Smooth muscle cell (in vitro differentiated cells): ENCODE data around the gene TLE2. TPM values are rescaled to one million over a fixed set of nuclear protein-coding genes. Genes with fewer than 3 reads are reported as not detected.

Source experiments
- DNase-seq: peaks from one replicate; lab custom pipeline; 2025; ENCODE audit not compliant: unreplicated experiment; lab: John Stamatoyannopoulos, UW
- H2AFZ ChIP-seq: fragments of 200-600 bp; sonication (generic); 2 replicates; pipeline ENCODE4 v1.6.0; 2016; ENCODE audit warnings: antibody characterized with exemption, low read depth, mild to moderate bottlenecking
- H3F3A ChIP-seq: fragments of 200-600 bp; sonication (generic); 2 replicates; pipeline ENCODE4 v1.6.0; 2017; ENCODE audit warnings: antibody characterized with exemption, low read depth
- H3K27ac ChIP-seq: fragments of 200-600 bp; sonication (generic); 2 replicates; pipeline ENCODE4 v1.5.1; 2016; ENCODE audit warnings: low read depth, mild to moderate bottlenecking
- H3K27me3 ChIP-seq: fragments of 200-600 bp; sonication (generic); 2 replicates; pipeline ENCODE4 v1.6.1; 2016; ENCODE audit warnings: low read depth, mild to moderate bottlenecking
- H3K36me3 ChIP-seq: fragments of 200-600 bp; sonication (generic); 2 replicates; pipeline ENCODE4 v1.5.1; 2016; ENCODE audit warnings: low read depth
- H3K4me1 ChIP-seq: fragments of 200-600 bp; sonication (generic); 2 replicates; pipeline ENCODE4 v1.5.1; 2016; ENCODE audit warnings: low read depth
- H3K4me2 ChIP-seq: fragments of 200-600 bp; sonication (generic); 2 replicates; pipeline ENCODE4 v1.6.0; 2016; ENCODE audit warnings: mild to moderate bottlenecking
- H3K4me3 ChIP-seq: fragments of 200-600 bp; sonication (generic); 2 replicates; pipeline ENCODE4 v1.5.1; 2016; ENCODE audit warnings: mild to moderate bottlenecking
- H3K79me2 ChIP-seq: fragments of 200-600 bp; sonication (generic); 2 replicates; pipeline ENCODE4 v1.6.0; 2016; ENCODE audit warnings: low read depth, mild to moderate bottlenecking
- H3K9ac ChIP-seq: fragments of 200-600 bp; sonication (generic); 2 replicates; pipeline ENCODE4 v1.6.0; 2016; ENCODE audit warnings: low read depth
- H3K9me3 ChIP-seq: fragments of 200-600 bp; sonication (generic); replicated peaks from 2 replicates; pipeline ENCODE4 v1.5.1; 2016; ENCODE audit warnings: low read depth
- H4K20me1 ChIP-seq: fragments of 200-600 bp; sonication (generic); 2 replicates; pipeline ENCODE4 v1.6.0; 2016; ENCODE audit warnings: low read depth
- CTCF ChIP-seq: fragments of 200-600 bp; sonication (generic); IDR thresholded peaks from 2 replicates; pipeline ENCODE4 v1.5.1; 2017; ENCODE audit warnings: borderline replicate concordance, mild to moderate bottlenecking, antibody characterized with exemption; ENCODE audit not compliant: insufficient read depth, poor library complexity, severe bottlenecking
- whole genome bisulfite sequencing: methylation state at CpG from one replicate; pipeline ENCODE4 v1.1.7; 2016; ENCODE audit warnings: low lambda C conversion rate; 5-methylcytosine and 5-hydroxymethylcytosine counted together
- polyA plus RNA-seq: library from polyadenylated mRNA; unstranded; fragments of >200 nt; fragmentation: Nextera tagmentation; extraction: Ambion mirVana; gene quantifications from 2 replicates; pipeline ENCODE4 v1.2.1, GENCODE V29; 2016
- total RNA-seq: library from RNA; depleted of rRNA; stranded (reverse); fragments of >200 nt; gene quantifications from 2 replicates; pipeline ENCODE4 v1.2.3, GENCODE V29; 2014

The TLE2 gene
- 7.1 and 7.7 TPM in 2 replicates for total RNA-seq
- polyA plus RNA-seq: 13.6 and 14.9 TPM in 2 replicates

- no peak for DNase-seq
- H3K79me2 ChIP-seq: no peaks in the 10 kb centered on the region
- peaks cover 56% of the 10 kb centered on the region for H3K27me3 ChIP-seq
- peak within 1 kb of the TSS; percentile 54 for H2AFZ ChIP-seq
- no peaks in the 10 kb centered on the region for H3F3A ChIP-seq
- no peak within 1 kb of the TSS for H3K9ac ChIP-seq
- H3K4me3 ChIP-seq: peak within 1 kb of the TSS; percentile 57
- no peaks in the 10 kb centered on the region for H3K36me3 ChIP-seq
- no peaks in the 10 kb centered on the region for H4K20me1 ChIP-seq
- H3K27ac ChIP-seq: no peak within 1 kb of the TSS
- TF ChIP-seq CTCF: no peak
- H3K9me3 ChIP-seq: no peaks in the 10 kb centered on the region
- peaks cover 11% of the 10 kb centered on the region for H3K4me1 ChIP-seq
- 16% methylated on average over 14 of the region's 85 CpGs for WGBS
- H3K4me2 ChIP-seq: peak within 1 kb of the TSS; percentile 92
These were observed at the start of gene TLE2 for GRCh38 chr19:3029065-3029923. Gene TLE2, minus strand, starts transcription at chr19:3029280. Its CDS starts 376 bp downstream, at chr19:3028904.

- no peak overlapping the region for H3K4me3 ChIP-seq
- 20% methylated on average over 34 of the region's 41 CpGs for WGBS
- H3K27me3 ChIP-seq: no peaks in the 10 kb centered on the region
- H3K27ac ChIP-seq: no peak overlapping the region
- H3K9me3 ChIP-seq: no peaks in the 10 kb centered on the region
- peak; percentile 34 for DNase-seq
- H3K4me1 ChIP-seq: no peaks in the 10 kb centered on the region
- no peaks in the 10 kb centered on the region for H3K79me2 ChIP-seq
- H3K36me3 ChIP-seq: no peaks in the 10 kb centered on the region
- no peak overlapping the region for H2AFZ ChIP-seq
- peak overlapping the region; percentile 69 for H3K4me2 ChIP-seq
- TF ChIP-seq CTCF: peak; percentile 97
- no peaks in the 10 kb centered on the region for H4K20me1 ChIP-seq
- no peaks in the 10 kb centered on the region for H3F3A ChIP-seq
- no peak overlapping the region for H3K9ac ChIP-seq
These were observed 46.7 kb upstream of the TLE2 start for GRCh38 chr19:3075605-3076431.

GRCh38 chr19:3073931-3074595 lies 45.0 kb upstream of the TLE2 start:
- Histone ChIP-seq H4K20me1 (no peaks in the 10 kb centered on the region), H2AFZ (no peak overlapping the region), H3K9me3 (no peaks in the 10 kb centered on the region), H3K36me3 (no peaks in the 10 kb centered on the region), H3K4me2 (no peak overlapping the region), H3K27ac (no peak overlapping the region), H3K4me3 (no peak overlapping the region), H3K79me2 (no peaks in the 10 kb centered on the region), H3K27me3 (no peaks in the 10 kb centered on the region), H3F3A (no peaks in the 10 kb centered on the region), H3K4me1 (no peaks in the 10 kb centered on the region), H3K9ac (no peak overlapping the region)
- no peak for TF ChIP-seq CTCF
- WGBS: 61% methylated on average over 8 of the region's 8 CpGs
- no peak for DNase-seq
